Tibial nerve (tissue), 4 donors: ENCODE results near the gene GNGT1. TPM values are rescaled to one million over a fixed set of nuclear protein-coding genes. Genes with fewer than 3 reads are reported as not detected.
A peak's percentile ranks its signal among the peaks of the same experiment; 100 is the strongest.

Experiments used
- DNase-seq, 2 donors: peaks; one replicate each; pipeline ENCODE4 v3.0.0-alpha.2; 2019; ENCODE audit warnings: low spot score in 2 of 2
- H3K27ac ChIP-seq, 4 donors: fragments of 200-600 bp; sonication (generic) in 3 of 4; one replicate each; pipeline ENCODE4 v1.5.1; 2017 to 2019; ENCODE audit warnings: mild to moderate bottlenecking in 1 of 4
- H3K27me3 ChIP-seq, 2 donors: fragments of 200-600 bp; sonication (generic) in 1 of 2; one replicate each; pipeline versions ENCODE4 v1.5.1 to v1.6.0; 2017 to 2019
- H3K36me3 ChIP-seq, 3 donors: fragments of 200-600 bp; sonication (generic); one replicate each; pipeline ENCODE4 v1.5.1; 2018 to 2019
- H3K4me1 ChIP-seq, 4 donors: fragments of 200-600 bp; sonication (generic) in 3 of 4; one replicate each; pipeline ENCODE4 v1.5.1; 2017 to 2019
- H3K4me3 ChIP-seq, 4 donors: fragments of 200-600 bp; sonication (generic) in 3 of 4; one replicate each; pipeline ENCODE4 v1.5.1; 2017 to 2019; ENCODE audit warnings: mild to moderate bottlenecking in 1 of 4, moderate library complexity in 1 of 4
- H3K9me3 ChIP-seq, 4 donors: fragments of 200-600 bp; sonication (generic) in 3 of 4; one replicate each; pipeline ENCODE4 v1.5.1; 2017 to 2019
- CTCF ChIP-seq, 5 experiments: fragments of 200-600 bp in 3 of 5; fragments of 450-650 bp in 2 of 5; sonication (generic) in 3 of 5; IDR thresholded peaks; one replicate each; pipeline ENCODE4 v1.5.1; 2016 to 2019; ENCODE audit warnings: antibody characterized with exemption in 5 of 5, mild to moderate bottlenecking in 3 of 5, moderate library complexity in 2 of 5
- EP300 ChIP-seq, 2 donors: sonication (generic); formaldehyde crosslinking; IDR thresholded peaks; one replicate each; pipeline ENCODE4 v1.6.1; 2017; ENCODE audit warnings: antibody characterized with exemption in 2 of 2, mild to moderate bottlenecking in 1 of 2
- POLR2A ChIP-seq, 2 donors: fragments of 450-650 bp; IDR thresholded peaks; one replicate each; pipeline ENCODE4 v1.6.1; 2017; ENCODE audit warnings: antibody characterized with exemption in 2 of 2, mild to moderate bottlenecking in 2 of 2, moderate library complexity in 2 of 2
- WGBS, 2 donors: methylation state at CpG; one replicate each; pipeline ENCODE4 v1.1.5; 2018; 5-methylcytosine and 5-hydroxymethylcytosine counted together
- total RNA-seq, 4 donors: library from RNA; depleted of rRNA; stranded (reverse); fragments of >200 nt; gene quantifications; one replicate each; pipeline ENCODE4 v1.1.0, GENCODE V29; 2016

GNGT1 gene
- not detected for total RNA-seq

DNA sequence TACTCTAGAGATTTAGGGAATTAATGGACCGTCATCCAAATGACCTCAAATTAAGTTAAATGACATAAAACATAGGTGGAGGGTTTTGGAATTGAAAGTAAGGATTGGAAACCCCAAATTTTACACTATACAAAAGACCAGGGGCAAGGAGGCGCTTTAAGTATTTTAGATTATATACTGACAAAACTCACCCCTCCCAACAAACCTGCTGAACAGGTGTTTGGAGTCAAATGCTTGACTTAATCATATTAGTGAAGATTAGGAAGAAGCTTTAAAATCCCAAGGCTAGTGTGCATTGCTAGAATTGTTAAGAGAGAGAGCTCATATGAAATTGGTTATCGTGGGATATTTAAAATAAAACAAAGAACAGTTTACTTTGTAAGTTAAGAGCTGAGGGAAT is at the start of gene GNGT1:
GNGT1 (plus strand) TSS at position 301 of the 400 bp plus-strand sequence. CDS start 180 bp downstream, outside the sequence.
- Histone ChIP-seq H3K4me3 (no peak within 1 kb of the TSS), H3K36me3 (no peaks in the 10 kb centered on the region), H3K27me3 (no peaks in the 10 kb centered on the region), H3K4me1 (peaks cover 0 to 15% (median 0%) of the 10 kb centered on the region in 4 donors), H3K27ac (no peak within 1 kb of the TSS), H3K9me3 (no peaks in the 10 kb centered on the region)
- TF ChIP-seq POLR2A (IDR thresholded peaks at IDR 0.05) (no peak), CTCF (IDR thresholded peaks at IDR 0.05) (no peak), EP300 (IDR thresholded peaks at IDR 0.05) (no peak)
- no peak for DNase-seq
- WGBS, 2 donors: 76 to 80% methylated on average over 3 of the region's 3 CpGs

- H3K4me1 ChIP-seq: no peaks in the 10 kb centered on the region
- H3K36me3 ChIP-seq: no peaks in the 10 kb centered on the region
- TF ChIP-seq EP300 (IDR thresholded peaks at IDR 0.05) (no peak), POLR2A (IDR thresholded peaks at IDR 0.05) (no peak), CTCF (IDR thresholded peaks at IDR 0.05) (no peak)
- no peaks in the 10 kb centered on the region for H3K27me3 ChIP-seq
- H3K4me3 ChIP-seq: no peak overlapping the region
- no peaks in the 10 kb centered on the region for H3K9me3 ChIP-seq
- no peak for DNase-seq
- 88 to 95% methylated on average over 2 of the region's 2 CpGs for WGBS, 2 donors
- H3K27ac ChIP-seq: no peak overlapping the region
Measured at GRCh38 chr7:93858857-93859256, 47.5 kb upstream of the GNGT1 start.

DNA sequence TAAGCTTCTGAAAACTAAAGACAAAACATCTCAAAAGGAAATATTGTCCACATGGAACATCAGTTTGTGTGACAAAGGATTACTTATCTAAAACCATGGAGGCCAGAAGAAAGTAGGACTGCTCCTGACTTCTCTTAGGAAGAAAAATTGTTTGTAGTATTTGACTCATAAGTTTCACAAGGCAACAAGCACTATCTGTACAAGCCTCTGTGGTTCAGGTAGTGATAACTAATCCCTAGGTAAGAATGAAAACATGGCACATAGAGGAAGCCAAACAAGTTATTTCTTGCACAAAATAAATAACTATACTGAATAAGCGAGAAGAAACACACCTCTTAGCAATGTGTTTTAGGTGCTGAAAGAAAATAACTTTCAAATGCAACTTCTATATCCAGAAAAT is 46.1 kb upstream of the GNGT1 start:
- no peaks in the 10 kb centered on the region for H3K36me3 ChIP-seq
- H3K9me3 ChIP-seq: no peaks in the 10 kb centered on the region
- DNase-seq: no peak
- no peak overlapping the region for H3K27ac ChIP-seq
- TF ChIP-seq CTCF (IDR thresholded peaks at IDR 0.05) (no peak), POLR2A (IDR thresholded peaks at IDR 0.05) (no peak), EP300 (IDR thresholded peaks at IDR 0.05) (no peak)
- 95 to 100% methylated on average over 1 of the region's 1 CpG for WGBS, 2 donors
- no peaks in the 10 kb centered on the region for H3K27me3 ChIP-seq
- no peaks in the 10 kb centered on the region for H3K4me1 ChIP-seq
- no peak overlapping the region for H3K4me3 ChIP-seq

DNA sequence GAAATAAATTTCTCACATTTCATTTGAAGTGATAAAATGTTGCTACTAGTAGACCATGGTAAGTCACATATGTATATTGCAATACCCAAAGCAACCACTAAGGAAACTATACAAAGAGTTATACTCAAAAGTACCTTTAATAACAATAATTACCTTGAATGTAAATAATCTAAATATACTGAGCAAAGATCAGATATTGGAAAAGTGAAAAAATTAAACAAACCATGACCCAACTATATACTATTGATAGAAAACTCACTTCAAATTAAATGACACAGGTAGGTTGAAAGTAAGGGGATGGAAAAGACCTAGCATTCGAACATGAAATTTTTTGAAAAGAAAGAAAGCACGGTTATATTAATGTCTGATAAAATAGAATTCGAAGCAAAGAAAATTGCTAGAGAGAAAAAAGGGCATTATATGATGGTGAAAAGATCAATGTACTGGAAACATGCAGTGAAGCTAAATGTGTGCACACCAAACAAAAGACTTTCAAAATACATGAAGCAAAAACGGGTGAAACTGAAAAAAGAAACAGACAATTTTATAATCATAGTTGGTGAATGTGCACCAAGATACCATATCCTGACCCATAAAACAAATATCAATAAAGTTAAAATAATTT is 44.9 kb upstream of the GNGT1 start:
- no peaks in the 10 kb centered on the region for H3K9me3 ChIP-seq
- H3K36me3 ChIP-seq: no peaks in the 10 kb centered on the region
- H3K4me1 ChIP-seq: no peaks in the 10 kb centered on the region
- 88 to 90% methylated on average over 4 of the region's 4 CpGs for WGBS, 2 donors
- no peak overlapping the region for H3K4me3 ChIP-seq
- no peak for TF ChIP-seq EP300 (IDR thresholded peaks at IDR 0.05)
- TF ChIP-seq POLR2A (IDR thresholded peaks at IDR 0.05): no peak
- TF ChIP-seq CTCF (IDR thresholded peaks at IDR 0.05): peak in 2 of 5 experiments; percentile 9 to 17
- no peak for DNase-seq
- H3K27ac ChIP-seq: no peak overlapping the region
- no peaks in the 10 kb centered on the region for H3K27me3 ChIP-seq

- TF ChIP-seq EP300 (IDR thresholded peaks at IDR 0.05) (no peak), CTCF (IDR thresholded peaks at IDR 0.05) (no peak), POLR2A (IDR thresholded peaks at IDR 0.05) (no peak)
- no peak for DNase-seq
- Histone ChIP-seq H3K4me3 (no peak overlapping the region), H3K27me3 (no peaks in the 10 kb centered on the region), H3K9me3 (no peaks in the 10 kb centered on the region), H3K4me1 (no peaks in the 10 kb centered on the region), H3K27ac (no peak overlapping the region), H3K36me3 (no peaks in the 10 kb centered on the region)
- 86 to 88% methylated on average over 2 of the region's 2 CpGs for WGBS, 2 donors
Measured at GRCh38 chr7:93862651-93863050, 43.7 kb upstream of the GNGT1 start.
